WTC11 (cell line): Measurements from ENCODE around the gene BCAS1.

Experiments used
- ATF1 ChIP-seq: sonication (generic); formaldehyde crosslinking; IDR thresholded peaks from 2 replicates; pipeline ENCODE4 v1.8.1; 2023; ENCODE audit warnings: mild to moderate bottlenecking, moderate library complexity, missing genetic modification reagents
- CTCF ChIP-seq: fragments of 200-600 bp; IDR thresholded peaks from 2 replicates; pipeline ENCODE4 v1.8.0; 2022; ENCODE audit warnings: antibody characterized with exemption
- ESRRA ChIP-seq: sonication (generic); formaldehyde crosslinking; IDR thresholded peaks from 2 replicates; pipeline ENCODE4 v1.8.1; 2022; ENCODE audit warnings: mild to moderate bottlenecking, missing genetic modification reagents, borderline replicate concordance
- FOXJ3 ChIP-seq: sonication (generic); formaldehyde crosslinking; IDR thresholded peaks from 2 replicates; pipeline ENCODE4 v1.9.0; 2021; ENCODE audit warnings: missing genetic modification reagents, mild to moderate bottlenecking, borderline replicate concordance
- NFYB ChIP-seq: sonication (generic); formaldehyde crosslinking; conservative IDR thresholded peaks from 2 replicates; pipeline ENCODE4 v1.8.0; 2022; ENCODE audit warnings: low read depth, missing genetic modification reagents
- SP1 ChIP-seq: sonication (generic); formaldehyde crosslinking; conservative IDR thresholded peaks from 2 replicates; pipeline ENCODE4 v1.8.1; 2022; ENCODE audit warnings: missing genetic modification reagents
- ZBTB43 ChIP-seq: sonication (generic); formaldehyde crosslinking; IDR thresholded peaks from 2 replicates; pipeline ENCODE4 v1.8.1; 2023; ENCODE audit warnings: mild to moderate bottlenecking, missing genetic modification reagents
- ZNF138 ChIP-seq: sonication (generic); formaldehyde crosslinking; conservative IDR thresholded peaks from 2 replicates; pipeline ENCODE4 v1.8.1; 2022; ENCODE audit warnings: mild to moderate bottlenecking, moderate library complexity, missing genetic modification reagents

GRCh38 chr20:53971096-53971683 lies 99.2 kb downstream of the BCAS1 start:
- no peak for TF ChIP-seq CTCF
- TF ChIP-seq SP1 (CRISPR knock-in tag), result no peak
- TF ChIP-seq FOXJ3 (CRISPR knock-in tag), result no peak
- TF ChIP-seq ZBTB43 (CRISPR knock-in tag), result no peak
- TF ChIP-seq ESRRA (CRISPR knock-in tag), result no peak
- TF ChIP-seq ZNF138 (CRISPR knock-in tag), result no peak
- no peak for TF ChIP-seq NFYB (CRISPR knock-in tag)
- no peak for TF ChIP-seq ATF1 (CRISPR knock-in tag)
